DMS53 treated with DMSO at 0.1 percent for 48 hours (cell line): ENCODE measurements around the gene LIPA.
A peak's percentile ranks its signal among the peaks of the same experiment; 100 is the strongest.

Source experiments
- DNase-seq: peaks from one replicate; lab custom pipeline; 2025; ENCODE audit not compliant: unreplicated experiment; lab: John Stamatoyannopoulos, UW

The LIPA gene

DNA sequence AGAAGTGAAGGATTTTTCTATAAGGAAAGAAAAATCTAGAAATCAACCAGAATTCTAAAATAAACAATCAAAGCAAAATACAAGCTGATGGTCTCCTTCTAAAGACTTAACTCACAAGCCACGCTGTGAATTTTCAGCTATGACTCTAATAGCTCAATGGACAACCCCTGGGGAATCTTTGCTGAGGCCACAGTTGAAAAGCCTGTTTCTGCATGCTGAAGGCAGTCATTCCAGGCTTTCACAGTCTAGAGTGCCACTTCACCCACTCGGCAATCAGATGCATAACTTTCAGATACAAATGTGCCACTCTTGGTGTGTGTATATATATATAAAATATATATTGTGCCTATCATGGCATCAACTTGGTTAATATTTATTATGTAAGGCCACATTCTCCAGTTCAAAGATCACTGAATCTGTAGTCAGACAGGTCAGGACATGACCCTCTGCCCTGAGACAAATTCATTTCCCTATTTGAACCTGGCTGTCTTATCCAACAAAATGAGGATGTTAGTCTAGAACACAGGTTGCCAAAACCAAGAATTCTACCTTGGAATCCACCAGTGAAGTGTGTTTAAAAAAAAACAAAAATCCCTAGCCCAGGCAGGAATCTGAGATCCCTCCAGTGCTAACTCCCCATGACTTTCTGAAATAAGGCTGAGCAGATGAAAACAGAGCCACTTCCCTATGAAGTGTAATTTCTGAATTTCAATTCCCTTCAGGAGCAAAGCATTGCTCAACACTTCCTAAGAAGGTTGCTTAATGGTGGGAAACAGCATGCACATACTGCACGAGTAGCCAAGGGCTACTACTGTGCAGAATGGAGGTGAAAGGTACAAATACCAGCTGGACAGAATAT, 9.9 kb downstream of the LIPA start:
- DNase-seq = no peak

DNA sequence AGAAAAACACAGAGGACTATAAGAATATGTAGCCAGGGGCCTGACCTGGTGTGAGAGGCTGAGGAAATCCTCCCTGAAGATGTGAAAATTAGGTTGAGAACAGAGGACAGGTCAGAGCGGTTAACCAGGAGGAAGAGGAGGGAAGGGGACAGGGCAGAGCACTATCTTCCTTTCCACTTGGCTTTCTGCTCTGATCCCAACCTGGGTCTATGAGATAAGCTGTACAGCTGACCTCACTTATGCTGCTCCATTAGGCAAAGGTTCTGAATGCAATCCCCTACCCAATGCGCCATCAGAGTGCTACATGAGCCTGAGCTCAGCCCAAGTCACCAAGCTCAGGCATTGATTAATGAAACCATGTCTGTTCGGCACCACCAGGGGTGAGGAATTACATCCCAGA, 10.5 kb downstream of the LIPA start:
- no peak for DNase-seq

DNA sequence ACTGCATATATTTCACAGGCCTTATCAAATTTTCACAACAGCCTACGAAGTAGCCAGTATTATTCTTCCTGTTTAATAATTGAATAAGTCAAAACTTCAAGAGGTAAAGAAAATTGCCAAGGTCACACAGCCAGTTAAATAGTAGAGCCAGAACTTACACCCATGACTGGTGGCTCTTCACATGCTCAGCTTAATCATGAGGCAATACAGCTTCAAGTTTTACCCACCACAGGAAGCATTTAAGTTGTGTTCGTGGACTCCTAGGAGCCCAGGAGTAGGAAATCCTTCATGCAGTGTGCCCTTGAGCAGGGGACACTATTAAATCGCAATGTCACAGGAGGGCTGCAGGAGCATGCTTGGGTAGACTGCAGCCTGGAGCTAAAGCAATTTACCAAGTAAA, 11.1 kb downstream of the LIPA start:
- DNase-seq = no peak

- no peak for DNase-seq
These were observed 12.5 kb downstream of the LIPA start for GRCh38 chr10:89238956-89239644.

DNA sequence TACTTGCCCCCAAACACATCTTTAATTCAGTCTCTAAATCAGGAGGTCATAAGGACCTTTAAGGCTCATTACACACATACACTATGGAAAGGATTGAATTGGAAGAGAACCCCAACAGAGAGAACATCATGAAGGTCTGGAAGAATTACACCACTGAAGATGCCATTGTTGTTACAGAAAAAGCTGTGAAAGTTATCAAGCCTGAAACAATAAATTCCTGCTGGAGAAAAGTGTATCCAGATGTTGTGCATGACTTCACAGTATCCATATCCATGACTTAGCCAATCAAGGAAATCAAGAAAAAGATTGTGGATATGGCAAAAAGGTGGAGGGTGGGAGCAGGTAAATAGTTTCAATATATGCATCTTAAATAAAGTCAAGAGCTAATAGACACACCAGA, 13.7 kb downstream of the LIPA start:
- no peak for DNase-seq

DNA sequence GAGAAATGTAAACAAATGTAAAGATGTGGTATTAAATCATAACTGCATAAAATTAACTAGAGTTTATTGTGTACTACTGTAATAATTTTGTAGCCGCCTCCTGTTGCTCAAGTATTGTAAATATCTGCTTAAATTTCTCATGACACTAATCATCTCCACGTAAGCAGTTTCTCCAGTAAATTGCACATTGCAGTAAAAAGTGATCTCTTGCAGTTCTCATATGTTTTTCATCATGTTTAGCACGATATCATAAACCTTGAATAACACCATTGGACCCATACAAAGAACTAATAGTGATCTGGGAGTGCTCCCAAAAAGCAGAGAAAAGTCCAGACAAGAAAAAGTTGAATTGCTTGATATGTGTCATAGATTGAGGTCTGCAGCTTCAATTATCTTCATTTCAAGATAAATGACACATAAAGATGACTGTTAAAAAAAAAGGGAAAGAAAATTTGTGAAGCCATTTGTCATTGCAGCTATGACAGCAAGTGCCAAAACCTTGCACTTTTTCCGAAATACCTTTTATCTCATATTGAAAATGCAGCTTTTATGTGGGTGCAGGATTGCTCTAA, 15.3 kb downstream of the LIPA start:
- no peak for DNase-seq

DNA sequence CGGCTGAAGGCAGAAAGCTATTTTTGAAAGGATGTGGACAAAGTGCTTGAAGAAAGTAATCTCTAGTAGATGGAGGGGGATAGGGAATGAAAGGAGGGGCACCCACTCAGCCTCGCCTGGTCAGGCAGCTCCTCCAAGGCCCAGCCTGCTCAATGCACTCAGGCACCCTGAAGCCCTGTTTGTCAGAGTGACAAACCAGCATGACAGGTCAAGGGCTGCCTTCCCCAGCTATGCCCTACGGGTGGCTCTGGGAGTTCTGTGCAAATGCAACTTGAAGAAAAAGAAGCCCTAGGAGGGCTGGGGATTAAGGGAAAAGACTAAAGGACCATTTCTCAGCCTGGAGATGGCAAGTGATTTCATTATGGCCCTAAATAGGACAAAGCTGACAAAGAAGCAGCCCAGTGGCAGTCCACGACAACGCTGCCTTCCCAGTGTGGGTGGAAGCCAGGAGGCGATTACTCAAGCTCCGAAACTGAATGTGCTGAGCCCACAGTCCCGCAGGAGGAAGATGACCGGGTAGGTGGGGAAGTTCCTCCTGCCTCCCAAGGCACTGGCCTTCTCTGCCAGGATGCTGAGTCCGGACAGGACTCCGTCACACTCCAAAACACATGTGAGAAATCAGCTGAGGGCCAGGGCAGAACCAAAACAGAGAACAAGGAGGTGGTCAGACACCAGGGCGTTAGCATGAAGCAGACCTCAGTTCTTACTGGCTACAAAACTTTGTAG, 16.3 kb downstream of the LIPA start:
- DNase-seq = no peak

- DNase-seq = no peak
These were observed 18.5 kb downstream of the LIPA start for GRCh38 chr10:89233033-89233432.

GRCh38 chr10:89228962-89229361, 22.6 kb downstream of the LIPA start:
- no peak for DNase-seq

DNA sequence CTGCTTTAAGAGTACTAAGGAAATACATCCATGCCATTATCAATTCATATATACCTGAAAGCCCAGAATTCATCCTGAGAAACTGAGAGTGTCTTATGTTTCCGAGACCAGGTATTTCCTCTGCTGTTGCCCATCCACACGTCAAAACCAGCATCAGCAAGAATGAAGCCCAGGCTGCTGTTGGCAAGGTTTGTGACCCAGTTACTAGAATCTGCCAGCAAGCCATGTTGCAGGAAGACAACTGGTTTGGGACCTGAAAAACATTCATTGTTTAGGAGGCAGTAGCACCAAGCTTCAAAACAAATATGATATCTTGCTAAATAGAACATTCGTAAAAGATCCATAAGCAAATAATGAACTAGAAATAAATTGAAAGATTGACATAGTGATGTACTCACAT, 23.4 kb downstream of the LIPA start:
- no peak for DNase-seq

GRCh38 chr10:89226891-89227290, 24.7 kb downstream of the LIPA start:
- DNase-seq = no peak

DNA sequence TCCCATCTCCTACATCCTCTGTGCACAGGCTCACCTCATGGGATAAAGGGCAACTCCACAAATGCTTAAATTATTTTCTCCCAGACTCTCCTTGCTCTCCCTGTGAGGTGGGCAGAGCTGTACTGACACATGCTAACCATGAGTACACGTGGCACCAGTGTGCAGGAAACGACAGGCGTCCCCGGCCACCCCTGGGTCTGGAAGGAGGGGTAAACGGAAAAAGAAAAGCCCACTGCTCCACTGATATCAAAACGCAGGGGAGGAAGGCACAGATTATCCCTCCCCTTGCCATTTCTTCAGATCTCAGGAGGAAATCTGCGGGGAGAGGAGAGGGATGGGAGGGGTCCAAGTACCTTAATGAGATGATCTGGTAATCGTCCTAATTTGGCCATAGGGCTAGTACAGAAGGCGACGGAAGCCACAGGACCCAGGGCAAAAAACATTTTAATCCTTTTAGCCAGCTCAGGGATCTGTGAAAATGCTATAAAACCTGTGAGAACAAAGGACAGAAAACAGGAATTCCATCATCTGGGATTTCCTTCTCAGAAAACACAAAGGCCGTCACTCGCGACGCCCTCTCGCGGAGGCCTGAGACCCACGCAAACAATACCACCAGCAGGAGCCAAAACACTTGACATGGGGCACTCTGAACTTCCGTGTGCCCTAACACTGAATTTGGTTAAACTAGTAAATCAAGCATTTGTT, 26.7 kb downstream of the LIPA start:
- no peak for DNase-seq

DNA sequence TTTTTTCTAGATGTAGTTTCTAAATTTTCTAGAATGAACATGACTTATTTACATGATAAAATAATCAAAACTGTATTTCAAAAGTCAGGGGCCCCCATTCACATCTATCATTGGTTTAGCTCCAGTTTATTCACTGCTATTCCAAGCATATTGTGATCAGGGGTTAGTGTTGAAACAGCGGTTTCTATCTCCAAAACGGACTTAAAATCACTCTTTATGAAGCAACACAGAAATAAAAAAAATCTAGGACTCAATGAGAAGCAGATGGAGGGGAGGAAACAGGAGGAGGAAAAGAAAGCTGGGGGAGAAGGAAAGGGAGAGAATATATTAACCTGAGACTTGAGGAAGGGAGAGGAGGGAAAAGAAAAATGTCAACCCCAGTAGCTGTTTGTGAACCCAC, 29.7 kb downstream of the LIPA start:
- DNase-seq = no peak

DNA sequence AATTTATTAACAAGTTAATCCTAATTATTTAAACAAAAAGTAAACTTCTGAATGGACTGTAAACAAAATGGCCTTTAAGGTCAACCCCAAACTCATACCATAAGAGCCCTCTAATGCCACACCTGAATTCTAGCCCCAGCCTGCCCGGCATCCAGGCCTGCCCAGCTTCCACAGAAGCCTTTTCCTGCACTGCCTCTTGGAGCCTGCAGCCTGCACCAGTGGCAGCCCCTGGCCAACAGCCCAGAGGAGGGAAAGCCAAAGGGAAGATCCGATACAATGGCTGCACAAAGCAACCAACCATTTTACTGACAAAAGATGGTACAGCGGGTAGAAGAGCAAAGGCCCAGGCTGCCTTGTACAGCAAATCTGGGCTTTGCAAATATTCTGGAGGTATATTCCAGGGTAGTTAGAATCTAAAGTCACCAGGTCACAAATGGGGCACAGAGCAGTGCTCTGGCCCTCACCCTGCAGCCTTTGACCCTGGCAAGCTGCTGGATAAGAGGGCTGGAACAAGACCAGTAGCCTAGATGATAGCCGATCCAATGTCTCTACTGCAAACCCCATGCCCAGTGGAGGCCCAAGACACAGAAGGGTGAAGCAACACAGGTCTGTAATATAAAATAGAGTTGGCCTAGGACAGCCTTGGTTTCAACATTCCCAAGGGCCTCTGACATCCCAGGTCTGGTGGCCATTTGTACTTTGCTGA, 31.9 kb downstream of the LIPA start:
- no peak for DNase-seq

GRCh38 chr10:89217057-89217990, 34.3 kb downstream of the LIPA start:
- DNase-seq = peak; percentile 66

GRCh38 chr10:89216056-89216455, 35.5 kb downstream of the LIPA start:
- DNase-seq = no peak

- no peak for DNase-seq
These were observed 36.1 kb downstream of the LIPA start for GRCh38 chr10:89215511-89215910.

- no peak for DNase-seq
These were observed 36.9 kb downstream of the LIPA start for GRCh38 chr10:89214566-89215165.
